GM12878 (cell line): ENCODE measurements around the gene LPGAT1. TPM values are rescaled to one million over a fixed set of nuclear protein-coding genes. Genes with fewer than 3 reads are reported as not detected.

Experiments used
- BHLHE40 ChIP-seq, 2 experiments: fragments of 450-650 bp in 1 of 2; IDR thresholded peaks; 2 replicates each; pipeline ENCODE4 v1.6.1; 2011 to 2017; ENCODE audit warnings: low read depth in 2 of 2, borderline replicate concordance in 1 of 2, improper control_type of control experiment in 1 of 2, low read length in 1 of 2, mild to moderate bottlenecking in 1 of 2
- BMI1 ChIP-seq: fragments of 450-650 bp; IDR thresholded peaks from 2 replicates; pipeline ENCODE4 v1.6.1; 2016; ENCODE audit warnings: mild to moderate bottlenecking, moderate library complexity, borderline replicate concordance
- CUX1 ChIP-seq: IDR thresholded peaks from 2 replicates; pipeline ENCODE4 v1.6.1; 2012; ENCODE audit warnings: improper control_type of control experiment, low read depth, low read length; ENCODE audit not compliant: insufficient replicate concordance
- JUND ChIP-seq: IDR thresholded peaks from 2 replicates; pipeline ENCODE4 v1.6.1; 2012; ENCODE audit warnings: low read depth, mild to moderate bottlenecking, low read length, improper control_type of control experiment, moderate library complexity
- KAT2A ChIP-seq: conservative IDR thresholded peaks from 2 replicates; pipeline ENCODE4 v1.6.1; 2011; ENCODE audit warnings: low read depth, low read length; ENCODE audit not compliant: control insufficient read depth
- MEF2B ChIP-seq: fragments of 450-650 bp; IDR thresholded peaks from 2 replicates; pipeline ENCODE4 v1.6.1; 2018; ENCODE audit warnings: mild to moderate bottlenecking, moderate library complexity; ENCODE audit not compliant: partially characterized antibody, poor library complexity, severe bottlenecking
- NFYB ChIP-seq: IDR thresholded peaks from 2 replicates; pipeline ENCODE4 v1.6.1; 2011; ENCODE audit warnings: low read depth, mild to moderate bottlenecking, low read length, improper control_type of control experiment, moderate library complexity; ENCODE audit not compliant: insufficient read depth
- PRDM15 ChIP-seq: fragments of 450-650 bp; formaldehyde crosslinking; IDR thresholded peaks from 2 replicates; pipeline ENCODE4 v1.4.0; 2020; ENCODE audit warnings: mild to moderate bottlenecking, moderate library complexity
- SIX5 ChIP-seq: IDR thresholded peaks from 2 replicates; pipeline ENCODE4 v1.6.1; 2011; ENCODE audit warnings: mild to moderate bottlenecking, low read depth, low read length, moderate library complexity; ENCODE audit not compliant: severe bottlenecking
- SMAD5 ChIP-seq: IDR thresholded peaks from 2 replicates; pipeline ENCODE4 v1.6.1; 2016; ENCODE audit warnings: antibody characterized with exemption, low read depth
- STAT3 ChIP-seq: IDR thresholded peaks from 2 replicates; pipeline ENCODE4 v1.6.1; 2011; ENCODE audit warnings: low read depth, low read length, improper control_type of control experiment
- TARDBP ChIP-seq: IDR thresholded peaks from 2 replicates; pipeline ENCODE4 v1.6.1; 2016; ENCODE audit warnings: borderline replicate concordance
- ZBED1 ChIP-seq: IDR thresholded peaks from 2 replicates; pipeline ENCODE4 v1.6.1; 2016; ENCODE audit warnings: borderline replicate concordance
- ZNF207 ChIP-seq: fragments of 450-650 bp; IDR thresholded peaks from 2 replicates; pipeline ENCODE4 v1.6.1; 2014; ENCODE audit warnings: antibody characterized with exemption, mild to moderate bottlenecking, borderline replicate concordance
- polyA plus RNA-seq, 11 experiments: library from polyadenylated mRNA; depleted of rRNA in 4 of 11; unstranded in 6 of 11; stranded (reverse) in 5 of 11; fragments of >200 nt; fragmentation: Nextera tagmentation in 4 of 11; fragmentation: Illumina TruSeq in 1 of 11; extraction: Ambion mirVana in 4 of 11; extraction: Trizol in 1 of 11; gene quantifications; 1 replicate in 1 of 11; 2 replicates in 10 of 11; pipeline versions ENCODE4 v1.2.1 to v1.2.3, GENCODE V29; 2011 to 2016; ENCODE audit warnings: inconsistent platforms in 2 of 11, missing spikeins in 2 of 11, low read depth in 1 of 11
- total RNA-seq, 4 experiments: library from RNA; depleted of rRNA in 3 of 4; stranded (reverse); fragments of >200 nt in 3 of 4; fragmentation: Illumina TruSeq in 1 of 4; extraction: Trizol in 1 of 4; gene quantifications; 2 replicates each; pipeline versions ENCODE4 v1.2.1 to v1.2.3, GENCODE V29; 2013 to 2021
- TF ChIP-seq, protein P1 (sequence below): fragments of 450-650 bp; IDR thresholded peaks from 2 replicates; pipeline ENCODE4 v1.6.1; 2016; ENCODE audit warnings: mild to moderate bottlenecking, moderate library complexity, borderline replicate concordance

The LPGAT1 gene
- total and polyA plus RNA-seq, 10 of the 15 experiments (the other 5 are each of a cell fraction or from before 2014, with no cell fraction given): 5.8 to 40.6 (median 19.2) TPM

DNA sequence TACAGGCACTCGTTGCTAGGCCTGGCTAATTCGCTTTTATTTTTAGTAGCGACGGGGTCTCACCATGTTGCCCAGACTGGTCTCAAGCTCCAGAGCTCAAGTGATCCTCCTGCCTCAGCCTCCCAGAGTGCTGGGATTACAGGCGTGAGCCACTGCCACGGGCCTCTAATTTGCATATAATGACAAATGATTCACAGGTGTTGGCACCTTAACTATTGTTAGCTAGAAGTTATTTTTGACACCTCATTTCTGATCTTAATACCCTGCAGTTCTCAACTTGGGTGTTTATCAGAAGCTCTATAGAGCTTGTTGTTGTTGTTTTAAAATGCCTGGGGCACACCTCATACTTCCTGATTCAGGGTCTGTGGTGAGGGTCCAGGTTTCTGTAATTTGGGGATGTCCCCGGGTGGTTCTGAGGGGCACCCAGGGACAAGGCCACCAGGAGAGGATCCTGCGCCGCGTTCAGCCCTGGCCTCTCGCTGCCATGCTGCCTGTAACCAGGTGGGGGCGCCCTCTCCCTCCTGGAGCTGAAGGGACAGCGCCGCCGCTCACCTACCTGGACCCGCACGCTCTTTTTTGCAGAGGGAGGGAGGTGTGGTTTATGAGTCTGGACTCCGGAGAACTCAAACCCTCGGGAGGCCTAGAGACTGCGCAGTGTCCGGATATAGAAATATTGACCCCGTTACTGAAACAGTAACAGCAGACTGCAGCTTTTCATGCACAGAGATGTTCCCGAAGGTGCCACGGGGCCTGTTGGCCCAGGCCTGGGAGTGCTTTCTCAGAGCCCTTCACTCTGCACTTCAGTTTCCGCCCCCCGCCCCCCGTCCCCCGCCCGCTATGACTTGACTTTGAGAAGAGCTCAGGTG is 132.2 kb downstream of the LPGAT1 start (continued):
- TF ChIP-seq PRDM15 (CRISPR knock-in tag) (no peak), CUX1 (no peak), SIX5 (no peak), ZBED1 (no peak), BHLHE40 (IDR thresholded peaks at IDR 0.05; ENCODE audit: borderline replicate concordance in 1 of 2, low read depth in 2 of 2, low read length in 1 of 2) (peak; percentile 22 to 50; a peak in 1 of 4 replicates), MEF2B (peak; percentile 77), BMI1 (no peak), JUND (no peak), KAT2A (no peak), NFYB (no peak), TARDBP (no peak), ZNF207 (peak; percentile 76; the same call in 1 of the 2 replicates), STAT3 (no peak), SMAD5 (no peak)
- TF ChIP-seq, protein P1, sequence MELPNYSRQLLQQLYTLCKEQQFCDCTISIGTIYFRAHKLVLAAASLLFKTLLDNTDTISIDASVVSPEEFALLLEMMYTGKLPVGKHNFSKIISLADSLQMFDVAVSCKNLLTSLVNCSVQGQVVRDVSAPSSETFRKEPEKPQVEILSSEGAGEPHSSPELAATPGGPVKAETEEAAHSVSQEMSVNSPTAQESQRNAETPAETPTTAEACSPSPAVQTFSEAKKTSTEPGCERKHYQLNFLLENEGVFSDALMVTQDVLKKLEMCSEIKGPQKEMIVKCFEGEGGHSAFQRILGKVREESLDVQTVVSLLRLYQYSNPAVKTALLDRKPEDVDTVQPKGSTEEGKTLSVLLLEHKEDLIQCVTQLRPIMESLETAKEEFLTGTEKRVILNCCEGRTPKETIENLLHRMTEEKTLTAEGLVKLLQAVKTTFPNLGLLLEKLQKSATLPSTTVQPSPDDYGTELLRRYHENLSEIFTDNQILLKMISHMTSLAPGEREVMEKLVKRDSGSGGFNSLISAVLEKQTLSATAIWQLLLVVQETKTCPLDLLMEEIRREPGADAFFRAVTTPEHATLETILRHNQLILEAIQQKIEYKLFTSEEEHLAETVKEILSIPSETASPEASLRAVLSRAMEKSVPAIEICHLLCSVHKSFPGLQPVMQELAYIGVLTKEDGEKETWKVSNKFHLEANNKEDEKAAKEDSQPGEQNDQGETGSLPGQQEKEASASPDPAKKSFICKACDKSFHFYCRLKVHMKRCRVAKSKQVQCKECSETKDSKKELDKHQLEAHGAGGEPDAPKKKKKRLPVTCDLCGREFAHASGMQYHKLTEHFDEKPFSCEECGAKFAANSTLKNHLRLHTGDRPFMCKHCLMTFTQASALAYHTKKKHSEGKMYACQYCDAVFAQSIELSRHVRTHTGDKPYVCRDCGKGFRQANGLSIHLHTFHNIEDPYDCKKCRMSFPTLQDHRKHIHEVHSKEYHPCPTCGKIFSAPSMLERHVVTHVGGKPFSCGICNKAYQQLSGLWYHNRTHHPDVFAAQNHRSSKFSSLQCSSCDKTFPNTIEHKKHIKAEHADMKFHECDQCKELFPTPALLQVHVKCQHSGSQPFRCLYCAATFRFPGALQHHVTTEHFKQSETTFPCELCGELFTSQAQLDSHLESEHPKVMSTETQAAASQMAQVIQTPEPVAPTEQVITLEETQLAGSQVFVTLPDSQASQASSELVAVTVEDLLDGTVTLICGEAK: no peak
